NB4 (cell line): Measurements from ENCODE around the gene CX3CR1.

Experiments used
- DNase-seq: peaks from one replicate; pipeline ENCODE4 v3.0.0; 2010; ENCODE audit warnings: low read depth
- H3K4me3 ChIP-seq: one replicate; pipeline ENCODE4 v1.5.1; 2011; ENCODE audit warnings: mild to moderate bottlenecking, low read depth, low read length, moderate library complexity
- CTCF ChIP-seq: IDR thresholded peaks from one replicate; pipeline ENCODE4 v1.5.1; 2012; ENCODE audit warnings: low read depth, low read length
- MAX ChIP-seq: IDR thresholded peaks from 2 replicates; pipeline ENCODE4 v1.6.1; 2011; ENCODE audit warnings: low read depth, low read length
- MYC ChIP-seq: IDR thresholded peaks from 2 replicates; pipeline ENCODE4 v1.6.1; 2011; ENCODE audit warnings: low read depth, low read length
- POLR2A ChIP-seq: IDR thresholded peaks from 2 replicates; pipeline ENCODE4 v1.6.1; 2011; ENCODE audit warnings: mild to moderate bottlenecking; ENCODE audit not compliant: insufficient read length; ENCODE audit errors: extremely low read depth

The CX3CR1 gene, protein sequence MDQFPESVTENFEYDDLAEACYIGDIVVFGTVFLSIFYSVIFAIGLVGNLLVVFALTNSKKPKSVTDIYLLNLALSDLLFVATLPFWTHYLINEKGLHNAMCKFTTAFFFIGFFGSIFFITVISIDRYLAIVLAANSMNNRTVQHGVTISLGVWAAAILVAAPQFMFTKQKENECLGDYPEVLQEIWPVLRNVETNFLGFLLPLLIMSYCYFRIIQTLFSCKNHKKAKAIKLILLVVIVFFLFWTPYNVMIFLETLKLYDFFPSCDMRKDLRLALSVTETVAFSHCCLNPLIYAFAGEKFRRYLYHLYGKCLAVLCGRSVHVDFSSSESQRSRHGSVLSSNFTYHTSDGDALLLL

GRCh38 chr3:39279745-39280517 is at the start of gene CX3CR1:
Gene CX3CR1 (minus strand): TSS chr3:39280036. CDS start chr3:39266509, 13,527 bp downstream.
- H3K4me3 ChIP-seq = no peak within 1 kb of the TSS
- DNase-seq = peak; percentile 48
- TF ChIP-seq MYC (no peak), CTCF (no peak), MAX (no peak), POLR2A (no peak)

DNA sequence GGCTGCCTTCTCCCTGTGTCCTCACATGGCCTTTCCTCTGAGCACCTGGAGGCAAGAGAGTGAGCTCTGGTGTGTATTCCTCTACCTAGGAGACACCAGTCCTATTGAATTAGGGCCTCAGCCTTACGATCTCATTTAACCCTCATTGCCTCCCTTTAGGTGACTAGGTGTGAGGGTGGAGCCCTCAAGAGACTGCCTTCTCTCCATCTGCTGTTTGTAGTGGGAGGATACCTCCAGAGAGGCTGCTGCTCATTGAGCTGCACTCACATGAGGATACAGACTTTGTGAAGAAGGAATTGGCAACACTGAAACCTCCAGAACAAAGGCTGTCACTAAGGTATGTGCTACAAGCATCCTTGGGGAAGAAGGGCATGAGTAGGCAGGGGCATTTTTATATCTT is 49.7 kb upstream of the CX3CR1 start, which contains the start of gene CCR8:
CCR8 (plus strand) TSS at position 217 of the 400 bp plus-strand sequence. CDS start 2,623 bp downstream, outside the sequence.
- no peak within 1 kb of the TSS for H3K4me3 ChIP-seq
- DNase-seq = no peak
- TF ChIP-seq MYC (no peak), POLR2A (no peak), CTCF (no peak), MAX (no peak)

DNA sequence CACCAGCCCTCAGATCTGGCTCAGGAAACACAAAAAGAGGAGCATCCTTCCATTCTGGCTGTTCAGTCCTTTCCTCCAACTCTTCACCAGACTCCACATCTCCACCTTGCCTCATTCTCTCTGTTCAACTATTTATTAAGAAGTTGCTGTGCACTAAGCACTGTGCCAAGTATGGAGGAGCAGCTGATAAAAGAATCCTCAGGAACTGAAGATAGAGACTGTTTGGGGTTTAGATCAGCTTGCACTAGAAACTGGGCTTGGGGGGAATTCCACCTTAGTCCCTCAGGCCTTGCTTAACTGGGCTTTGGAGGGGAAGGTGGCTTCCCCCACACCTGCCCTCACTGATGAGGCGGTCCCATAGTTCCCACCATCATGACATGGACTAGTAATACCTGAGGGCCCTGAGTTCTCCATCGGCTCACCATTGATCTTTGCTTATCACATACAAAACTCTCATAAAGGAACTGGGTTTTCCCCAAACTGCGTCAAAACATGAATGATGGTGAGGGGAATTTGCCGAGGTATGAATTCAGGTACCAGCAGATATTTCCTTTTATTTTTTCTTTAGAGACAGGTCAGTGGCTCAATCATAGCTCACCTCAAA is 48.0 kb upstream of the CX3CR1 start:
- no peak for TF ChIP-seq POLR2A
- TF ChIP-seq MAX = no peak
- no peak for TF ChIP-seq CTCF
- no peak for TF ChIP-seq MYC
- DNase-seq = no peak
- H3K4me3 ChIP-seq = no peak overlapping the region

DNA sequence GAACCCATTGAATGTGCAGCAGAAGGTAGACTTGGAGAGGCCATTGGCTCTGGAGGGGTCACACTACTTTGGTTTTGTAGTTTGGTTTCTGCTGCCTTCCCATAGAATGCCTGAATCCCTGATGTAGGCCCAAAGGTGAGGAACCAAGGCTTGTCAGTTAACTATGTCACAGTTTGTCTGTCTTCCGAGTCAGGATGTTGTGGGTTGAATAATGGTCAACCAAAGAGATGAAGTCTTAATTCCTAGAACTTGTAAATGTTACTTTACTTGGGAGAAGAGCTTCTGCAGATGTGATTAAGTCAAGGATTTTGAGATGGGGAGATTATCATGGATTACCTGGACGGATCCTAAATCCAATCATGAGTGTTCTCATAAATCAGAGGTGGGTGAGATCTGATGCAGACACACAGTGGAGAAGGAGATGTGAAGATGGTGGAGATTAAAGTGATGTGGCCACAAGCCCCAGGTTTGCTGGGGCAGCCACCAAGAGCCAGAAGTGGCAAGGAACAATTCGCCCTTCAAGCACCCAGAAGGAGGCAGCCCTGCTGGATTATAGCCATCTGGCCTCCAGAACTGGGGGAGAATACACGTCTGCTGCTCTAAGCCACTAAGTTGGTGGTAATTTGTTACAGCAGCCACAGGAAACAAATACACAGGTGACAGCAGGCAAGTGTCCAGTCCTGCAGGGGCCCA is 47.4 kb upstream of the CX3CR1 start:
- TF ChIP-seq MYC (no peak), MAX (no peak), POLR2A (no peak), CTCF (no peak)
- H3K4me3 ChIP-seq = no peak overlapping the region
- DNase-seq = no peak

DNA sequence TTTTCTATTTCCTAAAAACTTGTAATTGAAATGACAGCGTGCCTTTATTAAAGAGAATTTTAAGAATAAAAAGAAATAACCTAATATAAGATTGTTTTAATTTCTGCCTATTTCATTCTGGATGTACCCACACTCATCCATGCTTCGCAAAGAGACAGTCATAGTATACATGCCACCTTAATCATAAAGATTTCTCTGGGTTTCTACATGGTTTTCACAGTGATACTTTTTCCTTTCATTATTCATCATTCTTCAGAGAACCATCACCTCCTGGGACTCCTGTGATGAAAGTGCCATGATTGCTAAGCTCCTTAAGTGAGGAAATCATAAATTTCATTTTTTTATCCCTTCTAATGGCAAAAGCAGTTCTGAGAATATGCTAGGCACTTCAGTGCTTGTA is 45.4 kb upstream of the CX3CR1 start:
- H3K4me3 ChIP-seq = no peak overlapping the region
- no peak for TF ChIP-seq MAX
- TF ChIP-seq MYC = no peak
- no peak for TF ChIP-seq CTCF
- no peak for TF ChIP-seq POLR2A
- DNase-seq = no peak
